AG09309 (cell line): ENCODE results near the gene MGAT3.
"Not testable (repeated sequence)": the region's sequence is repeated elsewhere in the genome, so short reads cannot be mapped to it uniquely, and the experiment has no call there.

ENCODE experiments used
- DNase-seq: peaks from one replicate; pipeline ENCODE4 v3.0.0-alpha.2; 2010; ENCODE audit warnings: low read depth
- H3K4me3 ChIP-seq: 2 replicates; pipeline ENCODE4 v1.5.1; 2011; ENCODE audit warnings: mild to moderate bottlenecking, low read depth, low read length, moderate library complexity; ENCODE audit not compliant: control insufficient read depth
- CTCF ChIP-seq: IDR thresholded peaks from 2 replicates; pipeline ENCODE4 v1.5.1; 2011; ENCODE audit warnings: mild to moderate bottlenecking, low read depth, low read length, inconsistent platforms; ENCODE audit not compliant: insufficient read depth, control insufficient read depth; ENCODE audit errors: missing control alignments

Gene MGAT3

GRCh38 chr22:39504071-39504470, 47.3 kb downstream of the MGAT3 start:
- DNase-seq = no peak
- no peak overlapping the region for H3K4me3 ChIP-seq

GRCh38 chr22:39507021-39507420, 50.2 kb downstream of the MGAT3 start:
- not testable (repeated sequence) for DNase-seq, H3K4me3 ChIP-seq

More at GRCh38 chr22:39504071-39504470, 47.3 kb downstream of the MGAT3 start:
- TF ChIP-seq CTCF = no peak

- no peak for DNase-seq
- no peak overlapping the region for H3K4me3 ChIP-seq
- no peak for TF ChIP-seq CTCF
These were observed 51.6 kb downstream of the MGAT3 start for GRCh38 chr22:39508393-39508792.

GRCh38 chr22:39510529-39511149, 53.8 kb downstream of the MGAT3 start:
- TF ChIP-seq CTCF = no peak
- DNase-seq = no peak
- H3K4me3 ChIP-seq = no peak overlapping the region

- no peak for DNase-seq
- no peak for TF ChIP-seq CTCF
- H3K4me3 ChIP-seq = no peak overlapping the region
These were observed 54.4 kb downstream of the MGAT3 start for GRCh38 chr22:39511226-39511625.

GRCh38 chr22:39512026-39512425, 55.2 kb downstream of the MGAT3 start:
- no peak for DNase-seq
- no peak overlapping the region for H3K4me3 ChIP-seq
- no peak for TF ChIP-seq CTCF

GRCh38 chr22:39513791-39514190, 57.0 kb downstream of the MGAT3 start:
- TF ChIP-seq CTCF = no peak
- DNase-seq = no peak
- no peak overlapping the region for H3K4me3 ChIP-seq
